HepG2 (cell line): ENCODE results near the gene PDZD2. TPM values are rescaled to one million over a fixed set of nuclear protein-coding genes. Genes with fewer than 3 reads are reported as not detected.
A peak's percentile ranks its signal among the peaks of the same experiment; 100 is the strongest.

ENCODE experiments used
- ATAC-seq: fragments of 200-7000 bp; cut with Tn5 transposase; 3 replicates; pipeline ENCODE4 v1.9.1; 2020; ENCODE audit warnings: mild to moderate bottlenecking, moderate library complexity
- BruUV-seq: library from RNA; stranded (reverse); fragments of 400-500 nt; replicated peaks from 2 replicates; lab custom pipeline; 2021; lab: Mats Ljungman, UMichigan
- CTCF ChIA-PET: fragments of 300-600 bp; formaldehyde crosslinking; extraction: SDS; loops from one replicate; lab custom pipeline; 2021; ENCODE audit warnings: low total read pairs, inconsistent platforms, low intra/inter-chr PET ratio; lab: Yijun Ruan, JAX
- POLR2A ChIA-PET: fragments of 350-600 bp; sonication (Branson Sonifier 250); formaldehyde crosslinking; loops from one replicate; lab custom pipeline; 2020; ENCODE audit warnings: antibody characterized with exemption, inconsistent platforms; lab: Yijun Ruan, JAX
- DNase-seq: peaks from one replicate; pipeline ENCODE4 v3.0.0-alpha.2; 2015; ENCODE audit warnings: low spot score
- FAIRE-seq: peaks from 3 replicates; lab custom pipeline; 2011; peaks lifted over from hg19 to GRCh38; lab: Jason Lieb, UNC
- H2AFZ ChIP-seq: one replicate; pipeline ENCODE4 v1.6.1; 2011; ENCODE audit warnings: low read length, inconsistent platforms
- H3K27ac ChIP-seq: fragments of 300-600 bp; 3 replicates; pipeline ENCODE4 v1.8.0; 2011; ENCODE audit warnings: mixed run types, mild to moderate bottlenecking, mixed read lengths, low read length, inconsistent platforms; ENCODE audit not compliant: insufficient read depth; ENCODE audit errors: extremely low read length
- H3K27me3 ChIP-seq, 2 experiments: fragments of 200-600 bp in 1 of 2; 2 replicates in 1 of 2; 3 replicates in 1 of 2; pipeline versions ENCODE4 v1.6.0 to v1.8.0; 2011; ENCODE audit warnings: low read length in 2 of 2, mild to moderate bottlenecking in 2 of 2, moderate library complexity in 2 of 2, inconsistent platforms in 1 of 2; ENCODE audit not compliant: insufficient read depth in 2 of 2, control insufficient read depth in 1 of 2
- H3K36me3 ChIP-seq, 2 experiments: fragments of 200-600 bp in 1 of 2; replicated peaks in 1 of 2; 2 replicates in 1 of 2; 3 replicates in 1 of 2; pipeline versions ENCODE4 v1.5.1 to v1.8.0; 2011; ENCODE audit warnings: low read length in 2 of 2, inconsistent platforms in 1 of 2; ENCODE audit not compliant: insufficient read depth in 2 of 2, control insufficient read depth in 1 of 2
- H3K4me1 ChIP-seq: 2 replicates; pipeline ENCODE4 v1.5.1; 2012; ENCODE audit warnings: low read length, inconsistent platforms; ENCODE audit not compliant: insufficient read depth
- H3K4me2 ChIP-seq: 2 replicates; pipeline ENCODE4 v1.6.0; 2011; ENCODE audit warnings: low read depth, low read length, inconsistent platforms
- H3K4me3 ChIP-seq, 3 experiments: fragments of 200-600 bp in 1 of 3; sonication (generic), shearing (Covaris generic) in 1 of 3; replicated peaks in 1 of 3; 2 replicates each; pipeline ENCODE4 v1.5.1; 2011 to 2016; ENCODE audit warnings: low read length in 3 of 3, inconsistent platforms in 2 of 3, low read depth in 2 of 3, mild to moderate bottlenecking in 2 of 3, control low read depth in 1 of 3, mixed read lengths in 1 of 3; ENCODE audit not compliant: insufficient read depth in 1 of 3
- H3K79me2 ChIP-seq: one replicate; pipeline ENCODE4 v1.6.1; 2011; ENCODE audit warnings: low read length, inconsistent platforms; ENCODE audit not compliant: insufficient read depth
- H3K9ac ChIP-seq: 2 replicates; pipeline ENCODE4 v1.6.0; 2011; ENCODE audit warnings: mild to moderate bottlenecking, low read depth, low read length, inconsistent platforms; ENCODE audit not compliant: insufficient read depth
- H3K9me3 ChIP-seq: 2 replicates; pipeline ENCODE4 v1.5.1; 2012; ENCODE audit warnings: mild to moderate bottlenecking, low read length
- H4K20me1 ChIP-seq: 2 replicates; pipeline ENCODE4 v1.6.0; 2011; ENCODE audit warnings: inconsistent platforms, mild to moderate bottlenecking, low read length, moderate library complexity; ENCODE audit not compliant: insufficient read depth
- AHR ChIP-seq: IDR thresholded peaks from 2 replicates; pipeline ENCODE4 v1.6.1; 2018; ENCODE audit warnings: missing genetic modification reagents, missing compliant biosample characterization
- CREB3 ChIP-seq: sonication (generic); formaldehyde crosslinking; IDR thresholded peaks from 2 replicates; pipeline ENCODE4 v1.5.0; 2020; ENCODE audit warnings: missing genetic modification reagents
- FOSL1 ChIP-seq: sonication (generic); formaldehyde crosslinking; IDR thresholded peaks from 2 replicates; pipeline ENCODE4 v1.9.0; 2021; ENCODE audit warnings: missing genetic modification reagents, borderline replicate concordance
- HDAC1 ChIP-seq: sonication (generic); formaldehyde crosslinking; IDR thresholded peaks from 2 replicates; pipeline ENCODE4 v1.5.1; 2020; ENCODE audit warnings: mild to moderate bottlenecking, missing genetic modification reagents
- HHEX ChIP-seq: IDR thresholded peaks from 2 replicates; pipeline ENCODE4 v1.6.1; 2016; ENCODE audit warnings: control low read depth
- HNF4A ChIP-seq: sonication (generic); formaldehyde crosslinking; IDR thresholded peaks from 2 replicates; pipeline ENCODE4 v1.4.0; 2020; ENCODE audit warnings: missing genetic modification reagents
- MEIS2 ChIP-seq: sonication (generic); formaldehyde crosslinking; IDR thresholded peaks from 2 replicates; pipeline ENCODE4 v1.9.0; 2021; ENCODE audit warnings: mild to moderate bottlenecking, missing genetic modification reagents
- MYPOP ChIP-seq: sonication (generic); formaldehyde crosslinking; IDR thresholded peaks from 2 replicates; pipeline ENCODE4 v1.8.1; 2023; ENCODE audit warnings: mild to moderate bottlenecking, moderate library complexity, missing genetic modification reagents
- PAXIP1 ChIP-seq: sonication (generic); formaldehyde crosslinking; conservative IDR thresholded peaks from 2 replicates; pipeline ENCODE4 v1.4.0; 2020; ENCODE audit warnings: mild to moderate bottlenecking, missing genetic modification reagents, moderate library complexity
- SOX5 ChIP-seq: IDR thresholded peaks from 2 replicates; pipeline ENCODE4 v1.6.1; 2016; ENCODE audit warnings: borderline replicate concordance
- TAF15 ChIP-seq: fragments of 200-400 bp; formaldehyde crosslinking; IDR thresholded peaks from one replicate; pipeline ENCODE4 v1.6.1; 2018; ENCODE audit warnings: mild to moderate bottlenecking, low read depth, low read length; ENCODE audit not compliant: poor library complexity, severe bottlenecking
- TCF7 ChIP-seq: sonication (generic); IDR thresholded peaks from 2 replicates; pipeline ENCODE4 v1.6.1; 2016; ENCODE audit warnings: antibody characterized with exemption, low read depth
- ZBTB49 ChIP-seq: sonication (generic); formaldehyde crosslinking; IDR thresholded peaks from 2 replicates; pipeline ENCODE4 v1.4.0; 2020; ENCODE audit warnings: missing genetic modification reagents, borderline replicate concordance
- ZFX ChIP-seq: sonication (generic); formaldehyde crosslinking; IDR thresholded peaks from 2 replicates; pipeline ENCODE4 v1.4.0; 2020; ENCODE audit warnings: mild to moderate bottlenecking, low read depth, missing genetic modification reagents, moderate library complexity
- ZMYM4 ChIP-seq: sonication (generic); formaldehyde crosslinking; IDR thresholded peaks from 2 replicates; pipeline ENCODE4 v1.8.1; 2023; ENCODE audit warnings: mild to moderate bottlenecking, missing genetic modification reagents
- ZNF253 ChIP-seq: sonication (generic); formaldehyde crosslinking; IDR thresholded peaks from 2 replicates; pipeline ENCODE4 v1.8.0; 2022; ENCODE audit warnings: mild to moderate bottlenecking, missing genetic modification reagents, borderline replicate concordance
- ZNF530 ChIP-seq: sonication (generic); formaldehyde crosslinking; IDR thresholded peaks from 2 replicates; pipeline ENCODE4 v1.5.0; 2020; ENCODE audit warnings: low read depth, mild to moderate bottlenecking, missing genetic modification reagents
- ZNF788 ChIP-seq: sonication (generic); formaldehyde crosslinking; IDR thresholded peaks from 2 replicates; pipeline ENCODE4 v1.5.0; 2020; ENCODE audit warnings: mild to moderate bottlenecking, missing genetic modification reagents, borderline replicate concordance
- WGBS: methylation state at CpG from one replicate; pipeline ENCODE4 v1.1.6; 2017; ENCODE audit warnings: low lambda C conversion rate; 5-methylcytosine and 5-hydroxymethylcytosine counted together
- in situ Hi-C: cut with HindIII; loops from 2 replicates; pipeline ENCODE4 v1.10.0; 2017; ENCODE audit warnings: low pct_unique_long_range_greater_than_20kb; ENCODE audit not compliant: extremely low pct_ligation_motif_present
- intact Hi-C: fragments of 100-400 bp; cut with micrococcal nuclease; formaldehyde crosslinking; loops from one replicate; pipeline ENCODE4 v1.10.0; 2022; ENCODE audit not compliant: unreplicated experiment
- polyA plus RNA-seq, 8 experiments: library from polyadenylated mRNA; depleted of rRNA in 3 of 8; stranded (reverse) in 7 of 8; unstranded in 1 of 8; fragments of >200 nt; fragmentation: Illumina TruSeq in 4 of 8; extraction: Trizol in 4 of 8; gene quantifications; 2 replicates each; pipeline versions ENCODE4 v1.2.1 to v1.2.3, GENCODE V29; 2011 to 2016; ENCODE audit warnings: low read depth in 4 of 8, missing spikeins in 1 of 8, mixed read lengths in 1 of 8; ENCODE audit not compliant: insufficient read depth in 1 of 8
- total RNA-seq, 5 experiments: library from RNA; depleted of rRNA; stranded (reverse); fragments of >200 nt; fragmentation: Illumina TruSeq; extraction: Trizol; gene quantifications; 2 replicates each; pipeline ENCODE4 v1.2.3, GENCODE V29; 2016; ENCODE audit warnings: low read depth in 1 of 5

Gene PDZD2
- total and polyA plus RNA-seq, 2 of the 13 experiments (the other 11 are each of a cell fraction or from before 2014, with no cell fraction given), result 0.04 TPM; not detected in 1

GRCh38 chr5:31962871-31963307 lies 324.0 kb downstream of the PDZD2 start:
- peaks cover 24% of the 10 kb centered on the region for H3K4me1 ChIP-seq
- intact Hi-C loops (no loop called here), in situ Hi-C loops (no loop called here)
- peak overlapping the region; percentile 43 for H3K4me2 ChIP-seq
- ATAC-seq (peak; percentile 91), DNase-seq (peak; percentile 53), FAIRE-seq (no peak)
- peaks cover 0 to 17% of the 10 kb centered on the region in 2 experiments; a peak in 2 of 5 replicates for H3K27me3 ChIP-seq
- 14% methylated on average over 3 of the region's 3 CpGs for WGBS
- H3K36me3 ChIP-seq, result no peaks in the 10 kb centered on the region
- no peak overlapping the region for H3K4me3 ChIP-seq
- no peak overlapping the region for H2AFZ ChIP-seq
- H3K27ac ChIP-seq, result no peak overlapping the region
- H4K20me1 ChIP-seq, result no peaks in the 10 kb centered on the region
- H3K9me3 ChIP-seq, result no peaks in the 10 kb centered on the region
- ChIA-PET CTCF (no interaction called here), POLR2A (no interaction called here)
- BruUV-seq, result no TSS peak
- H3K79me2 ChIP-seq, result no peaks in the 10 kb centered on the region
- H3K9ac ChIP-seq, result no peak overlapping the region
- TF ChIP-seq TCF7, result peak; percentile 12; the same call in 1 of the 2 replicates
- TF ChIP-seq HNF4A (CRISPR knock-in tag), result peak; percentile 42
- TF ChIP-seq ZMYM4 (CRISPR knock-in tag), result no peak
- 0 out of 2 replicates have a peak, but pooled peaks have one; percentile 20 for TF ChIP-seq ZFX
- TF ChIP-seq ZNF530, result no peak
- TF ChIP-seq CREB3 (CRISPR knock-in tag), result no peak
- no peak for TF ChIP-seq ZBTB49 (CRISPR knock-in tag)
- TF ChIP-seq FOSL1, result no peak
- 0 out of 2 replicates have a peak, but pooled peaks have one; percentile 32 for TF ChIP-seq PAXIP1 (CRISPR knock-in tag)
- no peak for TF ChIP-seq MYPOP (CRISPR knock-in tag)
- no peak for TF ChIP-seq HHEX
- TF ChIP-seq SOX5 (CRISPR knock-in tag), result 0 out of 2 replicates have a peak, but pooled peaks have one; percentile 32
- no peak for TF ChIP-seq ZNF788
- no peak for TF ChIP-seq ZNF253 (CRISPR knock-in tag)
- no peak for TF ChIP-seq HDAC1 (CRISPR knock-in tag)
- TF ChIP-seq TAF15, result no peak
- TF ChIP-seq MEIS2 (CRISPR knock-in tag), result no peak
- no peak for TF ChIP-seq AHR (CRISPR knock-in tag)
